Colonic mucosa (tissue), 4 donors: ENCODE results near the gene F11. TPM values are rescaled to one million over a fixed set of nuclear protein-coding genes. Genes with fewer than 3 reads are reported as not detected.
"Not testable (repeated sequence)": the region's sequence is repeated elsewhere in the genome, so short reads cannot be mapped to it uniquely, and the experiment has no call there.

Experiments used
- DNase-seq: peaks from one replicate; pipeline ENCODE4 v3.0.0-alpha.2; 2020
- H3K27ac ChIP-seq: fragments of 200-600 bp; one replicate; pipeline ENCODE4 v1.8.0; 2021
- H3K27me3 ChIP-seq: fragments of 200-600 bp; one replicate; pipeline ENCODE4 v1.8.0; 2021
- H3K36me3 ChIP-seq: fragments of 200-600 bp; one replicate; pipeline ENCODE4 v1.8.0; 2021
- H3K4me1 ChIP-seq: fragments of 200-600 bp; one replicate; pipeline ENCODE4 v1.8.0; 2021; ENCODE audit warnings: mild to moderate bottlenecking
- H3K4me3 ChIP-seq: fragments of 200-600 bp; one replicate; pipeline ENCODE4 v1.8.0; 2021
- H3K9ac ChIP-seq, 2 donors: one replicate each; pipeline ENCODE4 v1.7.0; 2013; ENCODE audit warnings: control low read depth in 2 of 2, low read depth in 2 of 2, low read length in 2 of 2
- H3K9me3 ChIP-seq: fragments of 200-600 bp; one replicate; pipeline ENCODE4 v1.8.0; 2021
- intact Hi-C: fragments of 100-400 bp; cut with DNase I; formaldehyde crosslinking; loops from one replicate; pipeline ENCODE4 v1.14.1; 2022
- total RNA-seq, 2 donors: library from RNA; stranded (reverse); fragmentation: NEBNext Ultra II Directional in 1 of 2; extraction: Animal tissue kit (Norgen Biotek cat#: 25700) in 1 of 2; gene quantifications; one replicate each; pipeline ENCODE4 v1.2.1, GENCODE V29; 2021
- TF ChIP-seq, protein P1 (sequence below): fragments of 200-600 bp; IDR thresholded peaks from one replicate; pipeline ENCODE4 v1.8.0; 2022; ENCODE audit warnings: antibody characterized with exemption, mild to moderate bottlenecking
- donor health status: healthy.
- donor health status: DM: no; HTN: no; CAD: no.
- donor health status: DM: no; HTN: no; CAD: no.

F11 gene
- total RNA-seq, 2 donors from 2014 or later = 0.48 to 0.54 TPM

DNA sequence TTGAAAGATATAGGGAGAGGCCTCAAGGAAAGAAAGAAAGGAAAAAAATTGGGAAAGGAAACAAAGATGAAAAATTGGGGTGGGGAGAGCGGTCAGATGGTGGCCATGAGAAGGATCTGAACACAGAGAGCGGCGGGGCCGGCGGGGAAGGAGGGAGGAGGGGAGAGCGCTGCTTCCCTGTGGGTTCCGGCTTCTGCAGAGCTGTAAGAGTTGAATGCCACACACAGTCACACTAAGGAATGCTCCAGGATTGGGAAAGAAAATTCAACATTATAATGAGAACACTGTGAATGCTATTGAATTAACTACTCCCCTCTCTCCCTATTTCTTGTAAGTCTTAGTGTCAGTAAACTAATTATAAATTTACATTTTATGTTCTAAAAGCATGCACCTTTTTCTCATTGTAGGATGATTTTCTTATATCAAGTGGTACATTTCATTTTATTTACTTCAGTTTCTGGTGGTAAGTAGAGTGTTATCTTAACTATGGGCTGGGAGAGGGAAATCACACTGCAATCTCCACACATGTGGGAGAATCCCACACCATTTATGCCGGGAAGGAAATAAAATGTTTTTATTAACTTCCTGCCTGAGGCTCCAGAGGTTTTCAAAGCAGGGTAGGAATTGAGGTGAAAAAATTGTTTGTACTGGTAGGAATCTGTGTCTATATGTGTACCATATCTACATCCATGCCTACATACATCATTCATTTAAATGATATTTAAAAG is 904 bp downstream of the F11 start:
- Histone ChIP-seq H3K4me1 (no peaks in the 10 kb centered on the region), H3K27ac (no peak overlapping the region), H3K9ac (no peak overlapping the region), H3K27me3 (no peaks in the 10 kb centered on the region), H3K36me3 (no peaks in the 10 kb centered on the region), H3K9me3 (no peaks in the 10 kb centered on the region), H3K4me3 (no peak overlapping the region)
- intact Hi-C loops = no loop called here
- DNase-seq = no peak
- TF ChIP-seq, protein P1, sequence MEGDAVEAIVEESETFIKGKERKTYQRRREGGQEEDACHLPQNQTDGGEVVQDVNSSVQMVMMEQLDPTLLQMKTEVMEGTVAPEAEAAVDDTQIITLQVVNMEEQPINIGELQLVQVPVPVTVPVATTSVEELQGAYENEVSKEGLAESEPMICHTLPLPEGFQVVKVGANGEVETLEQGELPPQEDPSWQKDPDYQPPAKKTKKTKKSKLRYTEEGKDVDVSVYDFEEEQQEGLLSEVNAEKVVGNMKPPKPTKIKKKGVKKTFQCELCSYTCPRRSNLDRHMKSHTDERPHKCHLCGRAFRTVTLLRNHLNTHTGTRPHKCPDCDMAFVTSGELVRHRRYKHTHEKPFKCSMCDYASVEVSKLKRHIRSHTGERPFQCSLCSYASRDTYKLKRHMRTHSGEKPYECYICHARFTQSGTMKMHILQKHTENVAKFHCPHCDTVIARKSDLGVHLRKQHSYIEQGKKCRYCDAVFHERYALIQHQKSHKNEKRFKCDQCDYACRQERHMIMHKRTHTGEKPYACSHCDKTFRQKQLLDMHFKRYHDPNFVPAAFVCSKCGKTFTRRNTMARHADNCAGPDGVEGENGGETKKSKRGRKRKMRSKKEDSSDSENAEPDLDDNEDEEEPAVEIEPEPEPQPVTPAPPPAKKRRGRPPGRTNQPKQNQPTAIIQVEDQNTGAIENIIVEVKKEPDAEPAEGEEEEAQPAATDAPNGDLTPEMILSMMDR = no peak

DNA sequence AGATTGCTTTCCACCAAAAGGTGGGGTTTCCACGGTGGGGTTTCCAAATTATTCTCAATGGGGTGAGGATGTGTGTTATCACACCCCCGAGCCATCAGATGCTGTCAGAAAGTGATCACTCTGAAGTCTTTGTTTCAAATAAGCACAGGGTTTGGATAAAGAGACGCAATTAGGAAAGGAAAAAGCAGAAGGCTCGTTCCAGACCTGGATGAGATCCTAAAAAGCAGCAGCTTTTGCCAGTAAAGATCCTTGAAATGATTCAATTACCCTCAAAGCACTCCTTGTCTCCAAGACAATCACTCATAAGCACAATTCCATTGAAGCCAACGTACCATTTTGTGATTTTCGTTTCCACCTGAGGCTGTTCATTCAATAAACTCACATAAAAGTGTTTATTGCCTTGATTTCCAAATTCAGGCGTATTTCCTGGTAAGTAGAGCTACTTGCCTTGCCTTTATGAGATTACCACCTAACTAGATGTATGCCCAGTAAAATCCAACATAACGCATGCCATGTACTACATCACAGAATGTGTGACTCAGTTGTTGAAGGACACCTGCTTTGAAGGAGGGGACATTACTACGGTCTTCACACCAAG is 5.2 kb downstream of the F11 start:
- Histone ChIP-seq H3K27me3 (no peaks in the 10 kb centered on the region), H3K36me3 (no peaks in the 10 kb centered on the region), H3K27ac (no peak overlapping the region), H3K9ac (no peak overlapping the region), H3K4me1 (no peaks in the 10 kb centered on the region), H3K4me3 (no peak overlapping the region), H3K9me3 (no peaks in the 10 kb centered on the region)
- DNase-seq = no peak
- TF ChIP-seq, protein P1 = no peak
- intact Hi-C loops = no loop called here

DNA sequence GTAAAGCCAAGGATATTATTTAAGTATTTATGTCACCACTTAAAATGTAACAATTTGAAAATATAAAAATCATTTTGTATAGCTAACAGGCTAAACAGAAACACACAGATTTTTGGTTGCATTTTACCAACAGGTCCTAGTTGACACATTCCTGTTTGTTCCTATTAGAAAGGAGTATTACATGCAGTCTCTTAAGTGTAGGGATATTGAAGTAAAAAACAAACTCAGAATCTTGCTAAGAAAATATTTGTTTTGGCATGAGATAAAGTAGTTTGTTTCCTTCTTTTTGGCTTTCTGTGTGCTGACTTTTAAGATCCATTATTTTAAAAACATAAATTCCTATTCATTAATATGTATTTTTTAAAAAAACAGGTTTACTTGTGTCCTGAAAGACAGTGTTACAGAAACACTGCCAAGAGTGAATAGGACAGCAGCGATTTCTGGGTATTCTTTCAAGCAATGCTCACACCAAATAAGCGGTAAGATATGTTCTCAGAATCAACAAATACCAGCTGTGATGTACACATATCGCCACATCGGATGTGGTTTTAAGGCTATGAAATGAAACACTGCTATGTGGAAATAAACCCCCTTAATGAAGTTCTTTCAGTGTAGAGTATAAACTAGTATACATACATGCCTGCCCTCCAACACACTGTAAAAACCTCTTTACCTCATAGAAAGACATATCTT is 6.9 kb downstream of the F11 start:
- intact Hi-C loops = no loop called here
- Histone ChIP-seq H3K4me1 (no peaks in the 10 kb centered on the region), H3K36me3 (no peaks in the 10 kb centered on the region), H3K9me3 (no peaks in the 10 kb centered on the region), H3K27me3 (no peaks in the 10 kb centered on the region), H3K27ac (no peak overlapping the region), H3K4me3 (no peak overlapping the region), H3K9ac (no peak overlapping the region)
- TF ChIP-seq, protein P1 = no peak
- no peak for DNase-seq

DNA sequence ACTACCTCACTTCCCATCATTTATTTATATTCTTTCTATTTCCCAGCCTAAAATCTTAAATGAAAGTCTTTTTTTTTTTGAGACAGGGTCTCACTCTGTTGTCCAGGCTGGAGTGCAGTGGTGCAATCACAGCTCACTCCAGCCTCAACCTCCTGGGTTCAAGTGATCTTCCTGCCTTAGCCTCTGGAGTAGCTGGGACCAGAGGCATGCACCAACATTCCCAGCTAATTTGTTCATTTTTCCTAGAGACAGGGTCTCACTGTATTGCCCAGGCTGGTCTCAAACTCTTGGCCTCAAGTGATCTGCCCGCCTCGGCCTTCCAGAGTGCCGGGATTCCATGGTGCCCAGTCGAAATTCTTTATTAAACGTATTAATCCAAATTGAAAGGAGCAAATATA is 7.4 kb downstream of the F11 start:
- H3K4me3 ChIP-seq, H3K4me1 ChIP-seq, H3K27ac ChIP-seq, H3K9me3 ChIP-seq, H3K27me3 ChIP-seq, intact Hi-C loops, H3K9ac ChIP-seq, DNase-seq, H3K36me3 ChIP-seq: not testable (repeated sequence)

DNA sequence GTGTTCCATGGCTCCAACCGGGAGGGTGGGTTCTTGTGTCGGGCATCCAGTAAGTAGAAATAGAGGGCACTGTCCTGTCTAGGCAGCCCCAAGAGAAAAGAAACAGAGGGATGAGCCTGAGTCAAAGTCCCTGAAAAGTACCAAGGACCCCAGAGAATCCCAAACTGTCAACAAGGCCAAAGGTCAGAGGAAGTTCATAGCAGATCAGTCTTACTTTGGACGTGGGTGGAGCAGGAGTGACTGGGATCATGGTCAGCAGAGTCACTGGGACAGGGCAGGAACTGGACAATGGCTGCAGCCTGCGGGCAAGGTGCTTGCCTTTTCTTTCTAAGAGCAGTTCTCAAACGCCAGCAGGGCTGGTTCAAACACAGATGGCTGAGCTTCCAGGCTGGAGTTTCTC is 17.3 kb downstream of the F11 start:
- TF ChIP-seq, protein P1 = no peak
- H3K36me3 ChIP-seq = no peaks in the 10 kb centered on the region
- no peak for DNase-seq
- no peaks in the 10 kb centered on the region for H3K27me3 ChIP-seq
- H3K4me1 ChIP-seq = no peaks in the 10 kb centered on the region
- H3K4me3 ChIP-seq = no peak overlapping the region
- H3K9me3 ChIP-seq = no peaks in the 10 kb centered on the region
- H3K9ac ChIP-seq = no peak overlapping the region
- no peak overlapping the region for H3K27ac ChIP-seq
- intact Hi-C loops = no loop called here

DNA sequence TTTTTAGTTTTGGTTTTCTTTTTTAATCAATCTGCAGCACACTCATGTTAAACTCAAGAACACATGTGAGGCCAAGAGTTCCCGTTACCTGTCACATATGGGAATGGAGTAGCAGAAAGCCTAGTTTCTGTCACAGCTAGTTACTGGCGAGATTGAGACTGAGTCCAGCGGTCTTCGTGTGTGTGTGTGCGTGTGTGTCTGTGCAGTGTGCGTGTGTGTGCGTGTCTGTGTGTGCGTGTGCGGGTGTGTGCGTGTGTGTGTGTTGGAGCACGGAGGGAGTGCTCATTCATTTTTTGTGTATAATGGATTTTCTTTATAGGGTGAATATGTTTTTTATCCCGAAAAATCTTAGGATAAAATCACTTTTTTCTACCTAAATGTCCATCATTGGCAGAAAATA is 19.2 kb downstream of the F11 start:
- no peak overlapping the region for H3K9ac ChIP-seq
- H3K27ac ChIP-seq = no peak overlapping the region
- no peaks in the 10 kb centered on the region for H3K4me1 ChIP-seq
- DNase-seq = no peak
- TF ChIP-seq, protein P1 = no peak
- H3K9me3 ChIP-seq = no peaks in the 10 kb centered on the region
- H3K4me3 ChIP-seq = no peak overlapping the region
- intact Hi-C loops = no loop called here
- H3K36me3 ChIP-seq = no peaks in the 10 kb centered on the region
- H3K27me3 ChIP-seq = no peaks in the 10 kb centered on the region
